ENCODE results near the gene GUCY1A2. TPM values are rescaled to one million over a fixed set of nuclear protein-coding genes. Genes with fewer than 3 reads are reported as not detected.

GUCY1A2 gene
- total and polyA plus RNA-seq, 12 donors = 0.68 to 18.5 (median 8.1) TPM

DNA sequence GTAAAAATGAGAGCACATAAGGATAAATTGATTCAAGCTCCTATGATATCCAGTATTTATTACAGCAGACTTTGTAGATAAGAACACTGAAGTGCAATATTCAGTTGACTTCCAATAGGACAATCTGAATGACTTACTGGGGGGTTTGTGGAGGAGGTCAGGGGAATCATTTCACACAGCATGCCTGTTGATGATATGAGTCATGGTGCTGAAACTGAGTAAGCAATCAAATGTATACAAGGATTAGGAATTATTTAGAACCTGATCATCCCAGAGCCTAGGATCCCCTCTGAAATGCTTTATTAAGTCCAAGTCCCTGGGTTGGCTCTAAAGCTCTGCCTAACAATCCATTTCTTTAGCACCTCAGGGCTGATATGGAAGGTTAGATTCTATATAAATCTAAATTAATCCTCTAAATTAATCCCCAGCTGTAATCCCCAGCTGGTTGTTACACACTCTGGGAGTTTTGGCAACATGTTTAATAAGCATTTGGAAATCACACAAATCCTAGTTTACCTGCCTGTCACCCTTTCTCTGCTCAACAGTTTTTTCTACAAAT, 326.4 kb downstream of the GUCY1A2 start:
- Histone ChIP-seq H3K4me3 (no peak overlapping the region), H3K9me3 (peaks cover 0 to 9% (median 0%) of the 10 kb centered on the region in 11 donors), H3K27ac (no peak overlapping the region), H3K27me3 (no peaks in the 10 kb centered on the region), H3K36me3 (no peaks in the 10 kb centered on the region), H3K4me1 (no peaks in the 10 kb centered on the region)
- DNase-seq = no peak
- TF ChIP-seq, protein P1, sequence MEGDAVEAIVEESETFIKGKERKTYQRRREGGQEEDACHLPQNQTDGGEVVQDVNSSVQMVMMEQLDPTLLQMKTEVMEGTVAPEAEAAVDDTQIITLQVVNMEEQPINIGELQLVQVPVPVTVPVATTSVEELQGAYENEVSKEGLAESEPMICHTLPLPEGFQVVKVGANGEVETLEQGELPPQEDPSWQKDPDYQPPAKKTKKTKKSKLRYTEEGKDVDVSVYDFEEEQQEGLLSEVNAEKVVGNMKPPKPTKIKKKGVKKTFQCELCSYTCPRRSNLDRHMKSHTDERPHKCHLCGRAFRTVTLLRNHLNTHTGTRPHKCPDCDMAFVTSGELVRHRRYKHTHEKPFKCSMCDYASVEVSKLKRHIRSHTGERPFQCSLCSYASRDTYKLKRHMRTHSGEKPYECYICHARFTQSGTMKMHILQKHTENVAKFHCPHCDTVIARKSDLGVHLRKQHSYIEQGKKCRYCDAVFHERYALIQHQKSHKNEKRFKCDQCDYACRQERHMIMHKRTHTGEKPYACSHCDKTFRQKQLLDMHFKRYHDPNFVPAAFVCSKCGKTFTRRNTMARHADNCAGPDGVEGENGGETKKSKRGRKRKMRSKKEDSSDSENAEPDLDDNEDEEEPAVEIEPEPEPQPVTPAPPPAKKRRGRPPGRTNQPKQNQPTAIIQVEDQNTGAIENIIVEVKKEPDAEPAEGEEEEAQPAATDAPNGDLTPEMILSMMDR (IDR thresholded peaks at IDR 0.05) = no peak
- intact Hi-C loops (cut with DNase I) = no loop called here
- no peak for ATAC-seq

DNA sequence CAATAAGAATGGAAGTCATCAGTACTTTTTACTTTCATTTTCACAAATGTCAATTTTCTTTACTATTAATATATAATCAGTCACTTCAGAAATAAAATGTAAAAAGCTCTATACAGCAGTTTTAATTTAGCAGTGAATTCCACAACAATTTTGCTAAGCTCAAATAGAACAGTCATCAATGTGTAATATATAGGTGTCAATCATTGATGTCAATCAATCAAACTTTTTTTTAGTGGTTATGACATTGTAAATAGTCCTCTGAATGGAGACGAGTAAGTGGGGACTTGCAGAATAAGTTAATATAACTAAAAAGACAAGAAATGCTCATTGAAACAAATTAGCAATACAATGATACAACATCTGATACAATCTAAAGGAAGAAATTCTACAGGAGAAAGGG, 327.4 kb downstream of the GUCY1A2 start:
- WGBS, 2 donors = 83 to 100% methylated on average over 1 of the region's 1 CpG
- Histone ChIP-seq H3K27me3 (no peaks in the 10 kb centered on the region), H3K9me3 (peaks cover 0 to 9% (median 0%) of the 10 kb centered on the region in 11 donors), H3K27ac (no peak overlapping the region), H3K36me3 (peaks cover 0 to 6% (median 0%) of the 10 kb centered on the region in 9 donors), H3K4me1 (no peaks in the 10 kb centered on the region), H3K4me3 (no peak overlapping the region)
- TF ChIP-seq, protein P1 (IDR thresholded peaks at IDR 0.05) = no peak
- DNase-seq (no peak), ATAC-seq (no peak)
- intact Hi-C loops (cut with DNase I) = no loop called here

DNA sequence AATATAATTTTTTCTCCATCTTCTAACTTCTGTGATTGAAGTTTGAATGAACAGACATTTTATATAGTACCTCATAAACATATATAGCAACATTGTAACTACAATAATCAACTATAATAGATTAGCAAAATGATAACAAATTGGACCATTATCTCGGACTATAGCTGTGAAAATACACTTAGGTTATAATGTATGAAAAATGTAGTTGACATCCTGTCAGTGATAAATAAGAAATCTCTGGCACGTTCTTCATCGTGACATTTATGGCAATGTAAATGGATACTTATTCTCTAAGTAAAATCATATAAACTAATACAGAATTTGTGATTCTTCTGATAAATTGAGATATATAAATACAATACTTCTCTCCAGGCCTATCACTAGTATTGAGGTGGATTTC, 333.3 kb downstream of the GUCY1A2 start:
- Histone ChIP-seq H3K4me1 (no peaks in the 10 kb centered on the region), H3K36me3 (peaks cover 0 to 6% (median 0%) of the 10 kb centered on the region in 9 donors), H3K27ac (no peak overlapping the region), H3K4me3 (no peak overlapping the region), H3K9me3 (peaks cover 0 to 5% (median 0%) of the 10 kb centered on the region in 11 donors), H3K27me3 (no peaks in the 10 kb centered on the region)
- intact Hi-C loops (cut with DNase I) = no loop called here
- TF ChIP-seq, protein P1 (IDR thresholded peaks at IDR 0.05) = no peak
- no peak for ATAC-seq
- DNase-seq = no peak
- 85 to 89% methylated on average over 3 of the region's 3 CpGs for WGBS, 2 donors

DNA sequence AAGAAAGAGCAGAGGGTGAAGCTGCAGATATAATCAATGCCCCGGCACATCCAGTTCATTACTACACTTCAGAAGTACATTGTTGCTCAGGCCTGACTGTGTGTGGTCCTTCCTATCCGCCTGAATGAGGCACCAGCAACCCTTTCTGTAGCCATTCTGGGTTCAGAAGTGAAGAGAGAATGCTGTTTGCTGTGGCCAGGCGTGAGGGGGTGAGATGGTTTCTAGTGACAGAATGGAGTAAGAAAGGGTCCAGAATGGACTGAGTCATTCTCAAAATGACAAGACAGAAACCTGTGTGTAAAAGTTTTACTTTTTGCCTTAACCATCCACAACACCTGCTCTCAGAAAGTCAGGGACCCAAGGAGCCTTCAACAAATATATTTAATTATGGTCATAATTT, 334.8 kb downstream of the GUCY1A2 start:
- WGBS, 2 donors = 82 to 86% methylated on average over 3 of the region's 3 CpGs
- Histone ChIP-seq H3K4me1 (no peaks in the 10 kb centered on the region), H3K27me3 (no peaks in the 10 kb centered on the region), H3K27ac (no peak overlapping the region), H3K36me3 (peaks cover 0 to 6% (median 0%) of the 10 kb centered on the region in 9 donors), H3K9me3 (no peaks in the 10 kb centered on the region), H3K4me3 (no peak overlapping the region)
- intact Hi-C loops (cut with DNase I) = no loop called here
- TF ChIP-seq, protein P1 (IDR thresholded peaks at IDR 0.05) = no peak
- no peak for DNase-seq
- ATAC-seq = no peak
